Activated naive CD4-positive, alpha-beta T cell treated with anti-CD3 and anti-CD28 coated beads, Interleukin-2, amount 50 U/mL, for 24 hours (primary cell): ENCODE results near the gene KHDC3L.
"Not testable (repeated sequence)": the region's sequence is repeated elsewhere in the genome, so short reads cannot be mapped to it uniquely, and the experiment has no call there.

ENCODE experiments used
- H3K27ac Mint-ChIP-seq: one replicate; pipeline ENCODE4 v1.8.0; 2021; ENCODE audit warnings: mild to moderate bottlenecking, mixed read lengths
- H3K27me3 Mint-ChIP-seq: one replicate; pipeline ENCODE4 v1.8.0; 2021; ENCODE audit warnings: mixed read lengths
- H3K36me3 Mint-ChIP-seq: one replicate; pipeline ENCODE4 v1.8.0; 2021; ENCODE audit warnings: mixed read lengths
- H3K4me1 Mint-ChIP-seq: one replicate; pipeline ENCODE4 v1.8.0; 2021; ENCODE audit warnings: mixed read lengths
- H3K4me3 Mint-ChIP-seq: one replicate; pipeline ENCODE4 v1.8.0; 2021; ENCODE audit warnings: mild to moderate bottlenecking, mixed read lengths
- H3K9me3 Mint-ChIP-seq: one replicate; pipeline ENCODE4 v1.8.0; 2021; ENCODE audit warnings: mixed read lengths

KHDC3L gene

DNA sequence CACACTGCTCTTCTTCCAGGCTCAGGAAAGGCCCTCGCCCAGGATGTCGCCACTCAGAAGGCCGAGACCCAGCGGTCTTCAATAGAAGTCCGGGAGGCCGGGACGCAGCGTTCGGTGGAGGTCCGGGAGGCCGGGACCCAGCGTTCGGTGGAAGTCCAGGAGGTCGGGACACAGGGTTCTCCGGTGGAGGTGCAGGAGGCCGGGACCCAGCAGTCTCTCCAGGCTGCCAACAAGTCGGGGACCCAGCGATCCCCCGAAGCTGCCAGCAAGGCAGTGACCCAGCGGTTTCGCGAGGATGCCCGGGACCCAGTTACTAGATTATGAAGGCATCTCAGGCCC, 1.0 kb downstream of the KHDC3L start:
- H3K4me1 Mint-ChIP-seq = no peaks in the 10 kb centered on the region
- H3K27ac Mint-ChIP-seq = no peak overlapping the region
- peaks cover 2% of the 10 kb centered on the region for H3K27me3 Mint-ChIP-seq
- H3K4me3 Mint-ChIP-seq = no peak overlapping the region
- H3K9me3 Mint-ChIP-seq = no peaks in the 10 kb centered on the region
- H3K36me3 Mint-ChIP-seq = no peaks in the 10 kb centered on the region

GRCh38 chr6:73364121-73364520, 1.7 kb downstream of the KHDC3L start:
- no peaks in the 10 kb centered on the region for H3K36me3 Mint-ChIP-seq
- H3K27ac Mint-ChIP-seq = no peak overlapping the region
- no peaks in the 10 kb centered on the region for H3K9me3 Mint-ChIP-seq
- H3K4me3 Mint-ChIP-seq = no peak overlapping the region
- no peaks in the 10 kb centered on the region for H3K4me1 Mint-ChIP-seq
- peaks cover 2% of the 10 kb centered on the region for H3K27me3 Mint-ChIP-seq

GRCh38 chr6:73364549-73364948, 2.1 kb downstream of the KHDC3L start:
- Mint-ChIP-seq H3K9me3 (no peaks in the 10 kb centered on the region), H3K36me3 (no peaks in the 10 kb centered on the region), H3K4me3 (no peak overlapping the region), H3K27ac (no peak overlapping the region), H3K4me1 (no peaks in the 10 kb centered on the region), H3K27me3 (peaks cover 2% of the 10 kb centered on the region)

- Mint-ChIP-seq H3K4me1 (no peaks in the 10 kb centered on the region), H3K27ac (no peak overlapping the region), H3K4me3 (no peak overlapping the region), H3K9me3 (no peaks in the 10 kb centered on the region), H3K27me3 (peaks cover 2% of the 10 kb centered on the region), H3K36me3 (no peaks in the 10 kb centered on the region)
Measured at GRCh38 chr6:73367761-73368355, 5.4 kb downstream of the KHDC3L start.

- Mint-ChIP-seq H3K4me3 (no peak overlapping the region), H3K27ac (no peak overlapping the region), H3K9me3 (no peaks in the 10 kb centered on the region), H3K27me3 (peaks cover 2% of the 10 kb centered on the region), H3K36me3 (no peaks in the 10 kb centered on the region), H3K4me1 (no peaks in the 10 kb centered on the region)
Measured at GRCh38 chr6:73368675-73369074, 6.2 kb downstream of the KHDC3L start.

GRCh38 chr6:73369157-73369556, 6.7 kb downstream of the KHDC3L start:
- Mint-ChIP-seq H3K36me3 (no peaks in the 10 kb centered on the region), H3K27ac (no peak overlapping the region), H3K9me3 (no peaks in the 10 kb centered on the region), H3K4me3 (no peak overlapping the region), H3K4me1 (no peaks in the 10 kb centered on the region), H3K27me3 (peaks cover 2% of the 10 kb centered on the region)

DNA sequence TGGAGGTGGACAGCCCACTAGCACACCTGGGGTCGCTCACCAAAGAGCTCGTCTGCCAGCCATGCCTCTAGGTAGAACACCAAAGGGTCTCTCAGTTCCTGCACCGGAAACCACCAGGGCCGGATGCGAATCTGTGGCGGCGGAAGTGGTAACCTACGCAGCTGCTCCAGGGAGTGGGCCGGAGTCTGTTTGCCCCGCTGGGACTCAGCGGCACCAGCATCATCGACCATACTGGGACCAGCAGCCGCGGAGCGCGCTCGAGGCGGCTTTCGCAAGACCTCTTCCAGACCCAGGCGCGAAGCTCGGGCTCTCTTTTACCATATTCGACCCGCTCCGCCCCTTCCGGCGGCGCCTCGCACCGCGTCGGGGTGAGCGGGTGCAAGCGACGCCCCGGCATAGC, 7.1 kb downstream of the KHDC3L start, which contains the start of gene OOEP:
TSS of gene OOEP (minus strand) at position 335 of the 400 bp plus-strand sequence. CDS start at position 230, 105 bp downstream.
- H3K4me1 Mint-ChIP-seq = no peaks in the 10 kb centered on the region
- H3K36me3 Mint-ChIP-seq = no peaks in the 10 kb centered on the region
- H3K4me3 Mint-ChIP-seq = no peak within 1 kb of the TSS
- no peaks in the 10 kb centered on the region for H3K9me3 Mint-ChIP-seq
- H3K27me3 Mint-ChIP-seq = peaks cover 2% of the 10 kb centered on the region
- H3K27ac Mint-ChIP-seq = no peak within 1 kb of the TSS

GRCh38 chr6:73371984-73372383, 9.5 kb downstream of the KHDC3L start:
- H3K4me1 Mint-ChIP-seq = no peaks in the 10 kb centered on the region
- H3K27me3 Mint-ChIP-seq = no peaks in the 10 kb centered on the region
- no peaks in the 10 kb centered on the region for H3K36me3 Mint-ChIP-seq
- H3K4me3 Mint-ChIP-seq = no peak overlapping the region
- H3K27ac Mint-ChIP-seq = no peak overlapping the region
- no peaks in the 10 kb centered on the region for H3K9me3 Mint-ChIP-seq

- Mint-ChIP-seq H3K9me3 (no peaks in the 10 kb centered on the region), H3K36me3 (no peaks in the 10 kb centered on the region), H3K4me3 (no peak overlapping the region), H3K27me3 (no peaks in the 10 kb centered on the region), H3K4me1 (no peaks in the 10 kb centered on the region), H3K27ac (no peak overlapping the region)
Measured at GRCh38 chr6:73372516-73372915, 10.1 kb downstream of the KHDC3L start.

DNA sequence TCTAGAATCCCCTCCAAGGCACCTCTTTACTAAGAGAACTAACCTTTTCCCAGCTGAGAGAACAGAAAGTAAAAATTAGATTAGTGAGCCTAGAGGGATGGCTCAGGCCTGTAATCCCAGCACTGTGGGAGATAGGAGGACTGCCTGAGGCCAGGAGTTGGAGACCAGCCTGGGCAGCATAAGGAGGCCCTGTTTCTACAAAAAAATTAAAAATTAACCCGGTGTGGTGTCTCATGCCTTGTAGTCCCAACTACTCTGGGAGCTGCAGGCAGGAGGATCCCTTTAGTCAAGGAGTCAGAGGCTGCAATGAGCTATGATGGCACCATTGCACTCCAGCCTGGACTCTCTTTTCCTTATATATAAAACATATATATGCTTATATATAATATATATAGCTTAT, 12.8 kb downstream of the KHDC3L start:
- Mint-ChIP-seq H3K27ac (no peak overlapping the region), H3K4me3 (no peak overlapping the region), H3K36me3 (no peaks in the 10 kb centered on the region), H3K9me3 (no peaks in the 10 kb centered on the region), H3K4me1 (no peaks in the 10 kb centered on the region), H3K27me3 (no peaks in the 10 kb centered on the region)

DNA sequence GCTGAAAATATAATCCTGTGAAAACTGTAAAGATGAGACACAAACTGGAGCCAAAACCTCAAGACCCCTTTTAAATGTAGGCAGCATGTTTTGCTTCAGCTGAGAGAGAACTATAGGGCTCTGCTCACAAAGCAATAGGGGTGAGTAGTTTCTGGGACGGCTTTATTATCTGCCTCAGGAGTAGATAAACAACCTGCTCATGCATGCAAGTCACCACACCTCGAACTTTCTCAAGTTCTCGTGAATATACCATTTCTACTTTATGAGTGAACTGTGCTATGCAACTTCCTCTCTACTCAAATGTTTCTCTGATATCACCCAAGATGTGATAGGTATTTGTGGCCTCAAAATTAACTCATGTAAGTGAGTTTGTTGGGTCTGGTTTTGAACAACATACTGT, 14.8 kb downstream of the KHDC3L start:
- no peaks in the 10 kb centered on the region for H3K9me3 Mint-ChIP-seq
- H3K27me3 Mint-ChIP-seq = no peaks in the 10 kb centered on the region
- H3K27ac Mint-ChIP-seq = no peak overlapping the region
- H3K4me1 Mint-ChIP-seq = no peaks in the 10 kb centered on the region
- H3K4me3 Mint-ChIP-seq = no peak overlapping the region
- no peaks in the 10 kb centered on the region for H3K36me3 Mint-ChIP-seq

DNA sequence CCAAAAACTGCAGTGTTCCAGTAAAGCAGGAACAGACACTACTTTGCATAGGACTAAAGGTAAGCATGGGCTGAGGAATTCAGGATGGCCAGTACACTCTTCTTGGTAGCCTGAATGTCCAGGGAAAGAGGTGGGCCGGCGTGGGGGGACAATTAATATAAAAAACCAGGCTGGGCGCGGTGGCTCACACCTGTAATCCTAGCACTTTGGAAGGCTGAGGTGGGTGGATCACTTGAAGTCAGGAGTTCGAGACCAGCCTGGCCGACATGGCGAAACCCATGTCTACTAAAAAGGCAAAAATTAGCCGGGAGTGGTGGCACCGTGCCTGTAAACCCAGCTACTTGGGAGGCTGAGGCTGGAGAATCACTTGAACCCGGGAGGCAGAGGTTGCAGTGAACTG, 19.1 kb downstream of the KHDC3L start:
- H3K27ac Mint-ChIP-seq, H3K36me3 Mint-ChIP-seq, H3K27me3 Mint-ChIP-seq, H3K9me3 Mint-ChIP-seq, H3K4me3 Mint-ChIP-seq, H3K4me1 Mint-ChIP-seq: not testable (repeated sequence)

DNA sequence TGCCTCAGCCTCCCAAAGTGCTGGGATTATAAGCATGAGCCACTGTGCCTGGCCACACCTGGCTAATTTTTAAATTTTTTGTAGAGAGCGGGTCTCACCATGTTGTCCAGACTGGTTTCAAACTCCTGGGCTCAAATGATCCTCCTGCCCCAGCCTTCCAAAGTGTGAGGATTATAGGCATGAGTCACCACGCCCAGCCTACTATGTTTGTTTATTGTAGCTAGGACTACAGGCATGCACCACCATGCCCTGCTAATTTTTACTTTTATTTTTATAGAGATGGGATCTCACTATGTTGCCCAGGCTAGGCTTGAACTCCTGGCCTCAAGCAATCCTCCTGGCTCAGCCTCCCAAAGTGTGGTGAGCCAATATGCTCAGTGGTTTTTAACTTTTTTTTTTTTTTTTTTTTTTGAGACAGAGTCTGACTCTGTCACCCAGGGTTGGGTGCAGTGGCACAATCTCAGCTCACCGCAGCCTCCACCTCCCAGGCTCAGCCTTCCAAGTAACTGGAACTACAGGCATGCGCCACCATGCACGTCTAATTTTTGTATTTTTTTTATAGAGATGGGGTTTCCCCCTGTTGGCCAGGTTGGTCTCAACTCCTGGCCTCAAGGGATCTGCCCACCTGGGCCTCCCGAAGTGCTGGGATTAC, 20.1 kb downstream of the KHDC3L start:
- no peak overlapping the region for H3K4me3 Mint-ChIP-seq
- no peaks in the 10 kb centered on the region for H3K27me3 Mint-ChIP-seq

GRCh38 chr6:73388433-73388799, 26.0 kb downstream of the KHDC3L start:
- Mint-ChIP-seq H3K4me3 (peak overlapping the region; percentile 72), H3K4me1 (peaks cover 3% of the 10 kb centered on the region), H3K36me3 (no peaks in the 10 kb centered on the region), H3K9me3 (no peaks in the 10 kb centered on the region), H3K27ac (no peak overlapping the region), H3K27me3 (peaks cover 2% of the 10 kb centered on the region)

More for the DNA sequence above, 20.1 kb downstream of the KHDC3L start:
- H3K27ac Mint-ChIP-seq = no peak overlapping the region
- no peaks in the 10 kb centered on the region for H3K36me3 Mint-ChIP-seq
- no peaks in the 10 kb centered on the region for H3K4me1 Mint-ChIP-seq
- no peaks in the 10 kb centered on the region for H3K9me3 Mint-ChIP-seq

GRCh38 chr6:73388800-73389512, 26.5 kb downstream of the KHDC3L start:
- H3K9me3 Mint-ChIP-seq = no peaks in the 10 kb centered on the region
- H3K36me3 Mint-ChIP-seq = no peaks in the 10 kb centered on the region
- H3K4me1 Mint-ChIP-seq = peaks cover 3% of the 10 kb centered on the region
- peaks cover 2% of the 10 kb centered on the region for H3K27me3 Mint-ChIP-seq
- H3K4me3 Mint-ChIP-seq = peak overlapping the region; percentile 72
- no peak overlapping the region for H3K27ac Mint-ChIP-seq

- Mint-ChIP-seq H3K36me3 (no peaks in the 10 kb centered on the region), H3K27me3 (peaks cover 2% of the 10 kb centered on the region), H3K9me3 (no peaks in the 10 kb centered on the region), H3K4me1 (peaks cover 3% of the 10 kb centered on the region), H3K4me3 (no peak overlapping the region), H3K27ac (no peak overlapping the region)
Measured at GRCh38 chr6:73389854-73390253, 27.4 kb downstream of the KHDC3L start.
